ENCODE measurements around the gene VIP.

VIP gene

GRCh38 chr6:152794696-152795095 is 44.1 kb downstream of the VIP start:
- Histone ChIP-seq H4K20me1 (ENCODE audit: insufficient read depth, low read length) (no peaks in the 10 kb centered on the region), H3K9ac (ENCODE audit: low read depth, low read length) (no peak overlapping the region), H3K27me3 (ENCODE audit: insufficient read depth, low read length, poor library complexity) (no peaks in the 10 kb centered on the region), H3K9me3 (ENCODE audit: insufficient read depth, low read length, severe bottlenecking) (no peaks in the 10 kb centered on the region), H2AFZ (ENCODE audit: low read depth, low read length) (no peak overlapping the region), H3K79me2 (ENCODE audit: insufficient read depth, low read length) (no peaks in the 10 kb centered on the region), H3K27ac (ENCODE audit: low read length) (no peak overlapping the region), H3K36me3 (ENCODE audit: insufficient read depth, low read length) (no peaks in the 10 kb centered on the region), H3K4me2 (ENCODE audit: insufficient read depth, low read length) (no peak overlapping the region), H3K4me1 (ENCODE audit: insufficient read depth, low read length) (no peaks in the 10 kb centered on the region), H3K4me3 (ENCODE audit: low read depth in 1 of 2, low read length in 2 of 2) (no peak overlapping the region)
- ATAC-seq (ENCODE audit: insufficient read depth, low read depth), result no peak
- no peak for TF ChIP-seq CTCF (IDR thresholded peaks at IDR 0.05; ENCODE audit: borderline replicate concordance, extremely low read depth, low read length, poor library complexity, severe bottlenecking)
- no peak for TF ChIP-seq EZH2 (IDR thresholded peaks at IDR 0.05; ENCODE audit: borderline replicate concordance, low read depth, low read length, severe bottlenecking)
- DNase-seq, result no peak

- H3K79me2 ChIP-seq (ENCODE audit: insufficient read depth, low read length), result no peaks in the 10 kb centered on the region
- H2AFZ ChIP-seq (ENCODE audit: low read depth, low read length), result no peak overlapping the region
- no peaks in the 10 kb centered on the region for H3K9me3 ChIP-seq (ENCODE audit: insufficient read depth, low read length, severe bottlenecking)
- ATAC-seq (ENCODE audit: insufficient read depth, low read depth) (no peak), DNase-seq (no peak)
- H4K20me1 ChIP-seq (ENCODE audit: insufficient read depth, low read length), result no peaks in the 10 kb centered on the region
- H3K4me2 ChIP-seq (ENCODE audit: insufficient read depth, low read length), result no peak overlapping the region
- no peaks in the 10 kb centered on the region for H3K4me1 ChIP-seq (ENCODE audit: insufficient read depth, low read length)
- H3K27me3 ChIP-seq (ENCODE audit: insufficient read depth, low read length, poor library complexity), result no peaks in the 10 kb centered on the region
- TF ChIP-seq EZH2 (IDR thresholded peaks at IDR 0.05; ENCODE audit: borderline replicate concordance, low read depth, low read length, severe bottlenecking) (no peak), CTCF (IDR thresholded peaks at IDR 0.05; ENCODE audit: borderline replicate concordance, extremely low read depth, low read length, poor library complexity, severe bottlenecking) (no peak)
- no peak overlapping the region for H3K9ac ChIP-seq (ENCODE audit: low read depth, low read length)
- no peak overlapping the region for H3K27ac ChIP-seq (ENCODE audit: low read length)
- no peaks in the 10 kb centered on the region for H3K36me3 ChIP-seq (ENCODE audit: insufficient read depth, low read length)
- H3K4me3 ChIP-seq (ENCODE audit: low read depth in 1 of 2, low read length in 2 of 2), result no peak overlapping the region
Observed at GRCh38 chr6:152804150-152804549, 53.6 kb downstream of the VIP start.
